ENCODE results near the gene NANS.
"Not testable (repeated sequence)": the region's sequence is repeated elsewhere in the genome, so short reads cannot be mapped to it uniquely, and the experiment has no call there.

The NANS gene

DNA sequence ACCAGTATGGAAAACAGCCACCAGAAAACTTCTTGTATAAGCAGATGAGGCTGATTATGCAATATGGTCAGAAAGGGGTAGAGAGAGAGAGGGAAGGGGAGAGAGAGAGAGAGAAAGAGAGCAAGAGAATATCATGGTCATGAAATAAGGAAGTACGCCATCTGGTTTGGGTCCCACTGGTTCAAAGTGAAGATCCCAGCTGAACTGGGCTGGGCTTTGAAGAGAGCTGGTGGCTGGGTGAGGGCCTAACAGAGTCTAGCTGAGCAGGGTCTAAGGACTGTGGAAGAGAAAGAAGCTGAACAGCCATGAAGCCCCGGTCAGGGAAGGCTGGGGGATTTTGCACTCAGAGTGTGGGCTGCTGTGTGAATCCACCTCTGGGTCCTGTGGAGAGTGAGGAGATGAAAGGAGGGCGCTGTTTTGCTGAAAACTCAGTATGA is 47.9 kb downstream of the NANS start:
- POLR2A ChIA-PET, result no interaction called here
- no peak for TF ChIP-seq CTCF (IDR thresholded peaks at IDR 0.05; ENCODE audit: insufficient read depth, low read length, missing control alignments)
- no peak overlapping the region for H3K4me3 ChIP-seq (ENCODE audit: low read depth, low read length)
- CTCF ChIA-PET, result interaction anchor here (1.0 kb wide), 1 partner anchor 30 kb away, joined by 3 read pairs; no protein-coding TSS in a partner anchor
- no peak for DNase-seq (ENCODE audit: low read depth, low spot score)

- POLR2A ChIA-PET, result no interaction called here
- DNase-seq (ENCODE audit: low read depth, low spot score), result no peak
- CTCF ChIA-PET, result no interaction called here
- TF ChIP-seq CTCF (IDR thresholded peaks at IDR 0.05; ENCODE audit: insufficient read depth, low read length, missing control alignments), result no peak
- no peak overlapping the region for H3K4me3 ChIP-seq (ENCODE audit: low read depth, low read length)
Measured at GRCh38 chr9:98105006-98105405, 48.5 kb downstream of the NANS start.

GRCh38 chr9:98107926-98108325 is 51.4 kb downstream of the NANS start:
- TF ChIP-seq CTCF (IDR thresholded peaks at IDR 0.05; ENCODE audit: insufficient read depth, low read length, missing control alignments), result no peak
- no peak for DNase-seq (ENCODE audit: low read depth, low spot score)
- ChIA-PET CTCF (interaction anchor here (1.0 kb wide), 1 partner anchor 86 kb away, joined by 3 read pairs; no protein-coding TSS in a partner anchor), POLR2A (no interaction called here)
- no peak overlapping the region for H3K4me3 ChIP-seq (ENCODE audit: low read depth, low read length)

DNA sequence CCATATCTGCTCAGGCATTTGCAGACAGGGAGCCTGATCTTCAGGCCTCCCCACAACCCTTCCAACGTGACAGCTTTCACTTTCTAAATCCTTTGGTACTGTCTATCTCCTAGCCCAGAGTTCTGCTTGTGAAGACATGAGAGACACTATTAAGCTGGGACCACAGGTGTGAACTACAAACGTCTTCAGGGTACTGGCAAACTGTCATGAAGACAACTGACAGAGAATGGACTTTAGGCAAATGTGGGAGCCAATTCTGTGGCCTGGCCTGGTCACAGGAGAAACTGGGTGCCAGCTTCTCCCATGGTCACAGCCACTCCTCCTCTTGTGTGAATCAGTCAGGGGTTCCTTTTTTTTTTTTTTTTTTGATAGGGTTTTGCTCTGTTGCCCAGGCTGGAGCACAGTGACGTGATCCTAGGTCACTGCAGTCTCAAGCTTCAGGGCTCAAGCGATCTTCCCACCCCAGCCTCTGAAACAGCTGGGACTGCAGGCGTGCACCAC is 52.0 kb downstream of the NANS start:
- no peak for DNase-seq (ENCODE audit: low read depth, low spot score)
- TF ChIP-seq CTCF (IDR thresholded peaks at IDR 0.05; ENCODE audit: insufficient read depth, low read length, missing control alignments), result no peak
- POLR2A ChIA-PET, result no interaction called here
- CTCF ChIA-PET, result interaction anchor here (1.0 kb wide), 1 partner anchor 85 kb away, joined by 3 read pairs; no protein-coding TSS in a partner anchor
- no peak overlapping the region for H3K4me3 ChIP-seq (ENCODE audit: low read depth, low read length)

DNA sequence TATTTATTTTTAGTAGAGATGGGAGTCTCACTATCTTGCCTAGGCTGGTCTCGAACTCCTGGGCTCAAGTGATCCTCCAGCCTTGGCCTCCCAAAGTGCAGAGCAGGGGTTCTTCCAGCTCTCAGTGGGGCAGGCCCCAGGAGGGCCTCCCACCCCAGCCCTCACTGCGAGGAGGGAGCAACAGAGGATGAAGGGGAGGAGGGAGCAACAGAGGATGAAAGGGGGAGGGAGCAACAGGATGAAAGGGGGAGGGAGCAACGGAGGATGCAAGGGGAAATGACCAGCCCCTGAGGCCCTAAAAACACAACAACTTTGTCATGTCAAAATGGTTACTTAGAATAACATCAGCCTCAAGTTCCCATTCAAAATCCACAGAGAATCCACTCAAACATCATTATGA is 52.5 kb downstream of the NANS start:
- no peak for DNase-seq (ENCODE audit: low read depth, low spot score)
- ChIA-PET POLR2A (no interaction called here), CTCF (interaction anchor here (2.0 kb wide), 1 partner anchor 10 kb away, joined by 10 read pairs; the partner anchor contains the start of gene TRIM14)
- no peak overlapping the region for H3K4me3 ChIP-seq (ENCODE audit: low read depth, low read length)
- TF ChIP-seq CTCF (IDR thresholded peaks at IDR 0.05; ENCODE audit: insufficient read depth, low read length, missing control alignments), result no peak

- CTCF ChIA-PET, result interaction anchor here (1.3 kb wide), 1 partner anchor 89 kb away, joined by 3 read pairs; no protein-coding TSS in a partner anchor
- DNase-seq (ENCODE audit: low read depth, low spot score); POLR2A ChIA-PET; H3K4me3 ChIP-seq (ENCODE audit: low read depth, low read length): not testable (repeated sequence)
Measured at GRCh38 chr9:98117097-98117496, 60.6 kb downstream of the NANS start.

All from AG04449 (cell line).